ENCODE data around the gene SPRTN.

GRCh38 chr1:231372501-231372900, 34.4 kb downstream of the SPRTN start:
- TF ChIP-seq, protein P1, sequence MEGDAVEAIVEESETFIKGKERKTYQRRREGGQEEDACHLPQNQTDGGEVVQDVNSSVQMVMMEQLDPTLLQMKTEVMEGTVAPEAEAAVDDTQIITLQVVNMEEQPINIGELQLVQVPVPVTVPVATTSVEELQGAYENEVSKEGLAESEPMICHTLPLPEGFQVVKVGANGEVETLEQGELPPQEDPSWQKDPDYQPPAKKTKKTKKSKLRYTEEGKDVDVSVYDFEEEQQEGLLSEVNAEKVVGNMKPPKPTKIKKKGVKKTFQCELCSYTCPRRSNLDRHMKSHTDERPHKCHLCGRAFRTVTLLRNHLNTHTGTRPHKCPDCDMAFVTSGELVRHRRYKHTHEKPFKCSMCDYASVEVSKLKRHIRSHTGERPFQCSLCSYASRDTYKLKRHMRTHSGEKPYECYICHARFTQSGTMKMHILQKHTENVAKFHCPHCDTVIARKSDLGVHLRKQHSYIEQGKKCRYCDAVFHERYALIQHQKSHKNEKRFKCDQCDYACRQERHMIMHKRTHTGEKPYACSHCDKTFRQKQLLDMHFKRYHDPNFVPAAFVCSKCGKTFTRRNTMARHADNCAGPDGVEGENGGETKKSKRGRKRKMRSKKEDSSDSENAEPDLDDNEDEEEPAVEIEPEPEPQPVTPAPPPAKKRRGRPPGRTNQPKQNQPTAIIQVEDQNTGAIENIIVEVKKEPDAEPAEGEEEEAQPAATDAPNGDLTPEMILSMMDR (conservative IDR thresholded peaks at IDR 0.05; ENCODE audit: low read length), result no peak
- TF ChIP-seq EZH2phosphoT487 (IDR thresholded peaks at IDR 0.05; ENCODE audit: borderline replicate concordance), result no peak

Measured in Loucy (cell line).